ENCODE results near the gene LDLRAD4. TPM values are rescaled to one million over a fixed set of nuclear protein-coding genes. Genes with fewer than 3 reads are reported as not detected.

The LDLRAD4 gene
- total and polyA plus RNA-seq, 2 experiments from 2014 or later = 0.73 to 1.9 TPM

- no peaks in the 10 kb centered on the region for H3K36me3 Mint-ChIP-seq (ENCODE audit: low read depth)
- 0 out of 2 replicates have a peak, but pooled peaks cover 3% of the 10 kb centered on the region for H3F3A ChIP-seq (replicated peaks; ENCODE audit: low read depth)
- H3K27ac ChIP-seq (ENCODE audit: low read depth) = no peak overlapping the region
- peaks cover 14% of the 10 kb centered on the region for H3K4me1 Mint-ChIP-seq
- peaks cover 3% of the 10 kb centered on the region for H3K27me3 Mint-ChIP-seq (ENCODE audit: insufficient read depth, low read depth, poor library complexity)
- no peak overlapping the region for H2AFZ ChIP-seq
- no peaks in the 10 kb centered on the region for H4K20me1 ChIP-seq (replicated peaks; ENCODE audit: insufficient read depth)
- H3K4me1 ChIP-seq (ENCODE audit: insufficient read depth) = no peaks in the 10 kb centered on the region
- H3K36me3 ChIP-seq (ENCODE audit: insufficient read depth) = no peaks in the 10 kb centered on the region
- TF ChIP-seq STAT1 (IDR thresholded peaks at IDR 0.05; ENCODE audit: unreplicated experiment) = no peak
- TF ChIP-seq JUNB (IDR thresholded peaks at IDR 0.05; ENCODE audit: unreplicated experiment) = no peak
- TF ChIP-seq, protein P1, sequence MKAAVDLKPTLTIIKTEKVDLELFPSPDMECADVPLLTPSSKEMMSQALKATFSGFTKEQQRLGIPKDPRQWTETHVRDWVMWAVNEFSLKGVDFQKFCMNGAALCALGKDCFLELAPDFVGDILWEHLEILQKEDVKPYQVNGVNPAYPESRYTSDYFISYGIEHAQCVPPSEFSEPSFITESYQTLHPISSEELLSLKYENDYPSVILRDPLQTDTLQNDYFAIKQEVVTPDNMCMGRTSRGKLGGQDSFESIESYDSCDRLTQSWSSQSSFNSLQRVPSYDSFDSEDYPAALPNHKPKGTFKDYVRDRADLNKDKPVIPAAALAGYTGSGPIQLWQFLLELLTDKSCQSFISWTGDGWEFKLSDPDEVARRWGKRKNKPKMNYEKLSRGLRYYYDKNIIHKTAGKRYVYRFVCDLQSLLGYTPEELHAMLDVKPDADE (IDR thresholded peaks at IDR 0.05) = no peak
- TF ChIP-seq, protein P2, sequence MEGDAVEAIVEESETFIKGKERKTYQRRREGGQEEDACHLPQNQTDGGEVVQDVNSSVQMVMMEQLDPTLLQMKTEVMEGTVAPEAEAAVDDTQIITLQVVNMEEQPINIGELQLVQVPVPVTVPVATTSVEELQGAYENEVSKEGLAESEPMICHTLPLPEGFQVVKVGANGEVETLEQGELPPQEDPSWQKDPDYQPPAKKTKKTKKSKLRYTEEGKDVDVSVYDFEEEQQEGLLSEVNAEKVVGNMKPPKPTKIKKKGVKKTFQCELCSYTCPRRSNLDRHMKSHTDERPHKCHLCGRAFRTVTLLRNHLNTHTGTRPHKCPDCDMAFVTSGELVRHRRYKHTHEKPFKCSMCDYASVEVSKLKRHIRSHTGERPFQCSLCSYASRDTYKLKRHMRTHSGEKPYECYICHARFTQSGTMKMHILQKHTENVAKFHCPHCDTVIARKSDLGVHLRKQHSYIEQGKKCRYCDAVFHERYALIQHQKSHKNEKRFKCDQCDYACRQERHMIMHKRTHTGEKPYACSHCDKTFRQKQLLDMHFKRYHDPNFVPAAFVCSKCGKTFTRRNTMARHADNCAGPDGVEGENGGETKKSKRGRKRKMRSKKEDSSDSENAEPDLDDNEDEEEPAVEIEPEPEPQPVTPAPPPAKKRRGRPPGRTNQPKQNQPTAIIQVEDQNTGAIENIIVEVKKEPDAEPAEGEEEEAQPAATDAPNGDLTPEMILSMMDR (conservative IDR thresholded peaks at IDR 0.05; ENCODE audit: low read depth in 2 of 2) = no peak
- TF ChIP-seq, protein P3, sequence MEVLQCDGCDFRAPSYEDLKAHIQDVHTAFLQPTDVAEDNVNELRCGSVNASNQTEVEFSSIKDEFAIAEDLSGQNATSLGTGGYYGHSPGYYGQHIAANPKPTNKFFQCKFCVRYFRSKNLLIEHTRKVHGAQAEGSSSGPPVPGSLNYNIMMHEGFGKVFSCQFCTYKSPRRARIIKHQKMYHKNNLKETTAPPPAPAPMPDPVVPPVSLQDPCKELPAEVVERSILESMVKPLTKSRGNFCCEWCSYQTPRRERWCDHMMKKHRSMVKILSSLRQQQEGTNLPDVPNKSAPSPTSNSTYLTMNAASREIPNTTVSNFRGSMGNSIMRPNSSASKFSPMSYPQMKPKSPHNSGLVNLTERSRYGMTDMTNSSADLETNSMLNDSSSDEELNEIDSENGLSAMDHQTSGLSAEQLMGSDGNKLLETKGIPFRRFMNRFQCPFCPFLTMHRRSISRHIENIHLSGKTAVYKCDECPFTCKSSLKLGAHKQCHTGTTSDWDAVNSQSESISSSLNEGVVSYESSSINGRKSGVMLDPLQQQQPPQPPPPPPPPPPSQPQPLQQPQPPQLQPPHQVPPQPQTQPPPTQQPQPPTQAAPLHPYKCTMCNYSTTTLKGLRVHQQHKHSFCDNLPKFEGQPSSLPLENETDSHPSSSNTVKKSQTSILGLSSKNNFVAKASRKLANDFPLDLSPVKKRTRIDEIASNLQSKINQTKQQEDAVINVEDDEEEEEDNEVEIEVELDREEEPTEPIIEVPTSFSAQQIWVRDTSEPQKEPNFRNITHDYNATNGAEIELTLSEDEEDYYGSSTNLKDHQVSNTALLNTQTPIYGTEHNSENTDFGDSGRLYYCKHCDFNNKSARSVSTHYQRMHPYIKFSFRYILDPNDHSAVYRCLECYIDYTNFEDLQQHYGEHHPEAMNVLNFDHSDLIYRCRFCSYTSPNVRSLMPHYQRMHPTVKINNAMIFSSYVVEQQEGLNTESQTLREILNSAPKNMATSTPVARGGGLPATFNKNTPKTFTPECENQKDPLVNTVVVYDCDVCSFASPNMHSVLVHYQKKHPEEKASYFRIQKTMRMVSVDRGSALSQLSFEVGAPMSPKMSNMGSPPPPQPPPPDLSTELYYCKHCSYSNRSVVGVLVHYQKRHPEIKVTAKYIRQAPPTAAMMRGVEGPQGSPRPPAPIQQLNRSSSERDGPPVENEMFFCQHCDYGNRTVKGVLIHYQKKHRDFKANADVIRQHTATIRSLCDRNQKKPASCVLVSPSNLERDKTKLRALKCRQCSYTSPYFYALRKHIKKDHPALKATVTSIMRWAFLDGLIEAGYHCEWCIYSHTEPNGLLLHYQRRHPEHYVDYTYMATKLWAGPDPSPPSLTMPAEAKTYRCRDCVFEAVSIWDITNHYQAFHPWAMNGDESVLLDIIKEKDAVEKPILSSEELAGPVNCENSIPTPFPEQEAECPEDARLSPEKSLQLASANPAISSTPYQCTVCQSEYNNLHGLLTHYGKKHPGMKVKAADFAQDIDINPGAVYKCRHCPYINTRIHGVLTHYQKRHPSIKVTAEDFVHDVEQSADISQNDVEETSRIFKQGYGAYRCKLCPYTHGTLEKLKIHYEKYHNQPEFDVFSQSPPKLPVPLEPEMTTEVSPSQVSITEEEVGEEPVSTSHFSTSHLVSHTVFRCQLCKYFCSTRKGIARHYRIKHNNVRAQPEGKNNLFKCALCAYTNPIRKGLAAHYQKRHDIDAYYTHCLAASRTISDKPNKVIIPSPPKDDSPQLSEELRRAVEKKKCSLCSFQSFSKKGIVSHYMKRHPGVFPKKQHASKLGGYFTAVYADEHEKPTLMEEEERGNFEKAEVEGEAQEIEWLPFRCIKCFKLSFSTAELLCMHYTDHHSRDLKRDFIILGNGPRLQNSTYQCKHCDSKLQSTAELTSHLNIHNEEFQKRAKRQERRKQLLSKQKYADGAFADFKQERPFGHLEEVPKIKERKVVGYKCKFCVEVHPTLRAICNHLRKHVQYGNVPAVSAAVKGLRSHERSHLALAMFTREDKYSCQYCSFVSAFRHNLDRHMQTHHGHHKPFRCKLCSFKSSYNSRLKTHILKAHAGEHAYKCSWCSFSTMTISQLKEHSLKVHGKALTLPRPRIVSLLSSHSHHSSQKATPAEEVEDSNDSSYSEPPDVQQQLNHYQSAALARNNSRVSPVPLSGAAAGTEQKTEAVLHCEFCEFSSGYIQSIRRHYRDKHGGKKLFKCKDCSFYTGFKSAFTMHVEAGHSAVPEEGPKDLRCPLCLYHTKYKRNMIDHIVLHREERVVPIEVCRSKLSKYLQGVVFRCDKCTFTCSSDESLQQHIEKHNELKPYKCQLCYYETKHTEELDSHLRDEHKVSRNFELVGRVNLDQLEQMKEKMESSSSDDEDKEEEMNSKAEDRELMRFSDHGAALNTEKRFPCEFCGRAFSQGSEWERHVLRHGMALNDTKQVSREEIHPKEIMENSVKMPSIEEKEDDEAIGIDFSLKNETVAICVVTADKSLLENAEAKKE (CRISPR knock-in tag; IDR thresholded peaks at IDR 0.05) = no peak
- TF ChIP-seq POLR2AphosphoS5 (IDR thresholded peaks at IDR 0.05; ENCODE audit: low read depth) = no peak
- TF ChIP-seq EZH2 (IDR thresholded peaks at IDR 0.05; ENCODE audit: low read depth, unreplicated experiment) = no peak
- TF ChIP-seq, protein P4, sequence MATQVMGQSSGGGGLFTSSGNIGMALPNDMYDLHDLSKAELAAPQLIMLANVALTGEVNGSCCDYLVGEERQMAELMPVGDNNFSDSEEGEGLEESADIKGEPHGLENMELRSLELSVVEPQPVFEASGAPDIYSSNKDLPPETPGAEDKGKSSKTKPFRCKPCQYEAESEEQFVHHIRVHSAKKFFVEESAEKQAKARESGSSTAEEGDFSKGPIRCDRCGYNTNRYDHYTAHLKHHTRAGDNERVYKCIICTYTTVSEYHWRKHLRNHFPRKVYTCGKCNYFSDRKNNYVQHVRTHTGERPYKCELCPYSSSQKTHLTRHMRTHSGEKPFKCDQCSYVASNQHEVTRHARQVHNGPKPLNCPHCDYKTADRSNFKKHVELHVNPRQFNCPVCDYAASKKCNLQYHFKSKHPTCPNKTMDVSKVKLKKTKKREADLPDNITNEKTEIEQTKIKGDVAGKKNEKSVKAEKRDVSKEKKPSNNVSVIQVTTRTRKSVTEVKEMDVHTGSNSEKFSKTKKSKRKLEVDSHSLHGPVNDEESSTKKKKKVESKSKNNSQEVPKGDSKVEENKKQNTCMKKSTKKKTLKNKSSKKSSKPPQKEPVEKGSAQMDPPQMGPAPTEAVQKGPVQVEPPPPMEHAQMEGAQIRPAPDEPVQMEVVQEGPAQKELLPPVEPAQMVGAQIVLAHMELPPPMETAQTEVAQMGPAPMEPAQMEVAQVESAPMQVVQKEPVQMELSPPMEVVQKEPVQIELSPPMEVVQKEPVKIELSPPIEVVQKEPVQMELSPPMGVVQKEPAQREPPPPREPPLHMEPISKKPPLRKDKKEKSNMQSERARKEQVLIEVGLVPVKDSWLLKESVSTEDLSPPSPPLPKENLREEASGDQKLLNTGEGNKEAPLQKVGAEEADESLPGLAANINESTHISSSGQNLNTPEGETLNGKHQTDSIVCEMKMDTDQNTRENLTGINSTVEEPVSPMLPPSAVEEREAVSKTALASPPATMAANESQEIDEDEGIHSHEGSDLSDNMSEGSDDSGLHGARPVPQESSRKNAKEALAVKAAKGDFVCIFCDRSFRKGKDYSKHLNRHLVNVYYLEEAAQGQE (IDR thresholded peaks at IDR 0.05; ENCODE audit: unreplicated experiment) = no peak
- no peak for TF ChIP-seq CREB1 (CRISPR knock-in tag; IDR thresholded peaks at IDR 0.05; ENCODE audit: low read depth)
- no peak for TF ChIP-seq NANOG (IDR thresholded peaks at IDR 0.05; ENCODE audit: borderline replicate concordance)
- TF ChIP-seq ZNF331 (CRISPR knock-in tag; IDR thresholded peaks at IDR 0.05; ENCODE audit: low read depth) = no peak
- TF ChIP-seq EZH2phosphoT487 (IDR thresholded peaks at IDR 0.05; ENCODE audit: unreplicated experiment) = no peak
- TF ChIP-seq ZNF114 (CRISPR knock-in tag; IDR thresholded peaks at IDR 0.05) = no peak
- H3K9me3 Mint-ChIP-seq = peaks cover 14% of the 10 kb centered on the region; the same call in 2 of the 3 replicates
- peak; percentile 81 for ATAC-seq
- H3K4me3 Mint-ChIP-seq = no peak overlapping the region
- peak overlapping the region; percentile 94 for H3K27ac Mint-ChIP-seq
- H3K4me3 ChIP-seq = no peak overlapping the region
- no peak for DNase-seq (ENCODE audit: low spot score)
- H3K4me2 ChIP-seq = no peak overlapping the region
- no peaks in the 10 kb centered on the region for H3K27me3 ChIP-seq (ENCODE audit: insufficient read depth)
- H3K9me2 ChIP-seq (ENCODE audit: insufficient read depth) = no peaks in the 10 kb centered on the region
- no peaks in the 10 kb centered on the region for H3K79me2 ChIP-seq (replicated peaks; ENCODE audit: insufficient read depth)
Observed at GRCh38 chr18:13180614-13181375, 37.8 kb upstream of the LDLRAD4 start.

Measured in GM23338 (cell line).